GM12878 (cell line): Measurements from ENCODE around the gene RRH.
"Not testable (repeated sequence)": the region's sequence is repeated elsewhere in the genome, so short reads cannot be mapped to it uniquely, and the experiment has no call there.

Experiments used
- CREM ChIP-seq: IDR thresholded peaks from 2 replicates; pipeline ENCODE4 v1.6.1; 2014; ENCODE audit warnings: antibody characterized with exemption, low read depth
- NR2C2 ChIP-seq: IDR thresholded peaks from 2 replicates; pipeline ENCODE4 v1.6.1; 2011; ENCODE audit warnings: borderline replicate concordance, low read depth; ENCODE audit not compliant: control insufficient read depth, insufficient read length
- TF ChIP-seq, protein P1 (sequence below), 3 experiments: IDR thresholded peaks in 2 of 3; conservative IDR thresholded peaks in 1 of 3; 2 replicates each; pipeline ENCODE4 v1.5.1; 2011; ENCODE audit warnings: low read depth in 3 of 3, low read length in 3 of 3, mild to moderate bottlenecking in 3 of 3, control low read depth in 2 of 3, moderate library complexity in 2 of 3, inconsistent platforms in 1 of 3, mixed read lengths in 1 of 3; ENCODE audit not compliant: control insufficient read depth in 2 of 3, insufficient read depth in 1 of 3; ENCODE audit errors: extremely low read depth in 1 of 3
- TF ChIP-seq, protein P2 (sequence below): fragments of 150-350 bp; IDR thresholded peaks from 2 replicates; pipeline ENCODE4 v1.6.1; 2014; ENCODE audit warnings: mild to moderate bottlenecking, low read depth, low read length

- TF ChIP-seq, protein P1, sequence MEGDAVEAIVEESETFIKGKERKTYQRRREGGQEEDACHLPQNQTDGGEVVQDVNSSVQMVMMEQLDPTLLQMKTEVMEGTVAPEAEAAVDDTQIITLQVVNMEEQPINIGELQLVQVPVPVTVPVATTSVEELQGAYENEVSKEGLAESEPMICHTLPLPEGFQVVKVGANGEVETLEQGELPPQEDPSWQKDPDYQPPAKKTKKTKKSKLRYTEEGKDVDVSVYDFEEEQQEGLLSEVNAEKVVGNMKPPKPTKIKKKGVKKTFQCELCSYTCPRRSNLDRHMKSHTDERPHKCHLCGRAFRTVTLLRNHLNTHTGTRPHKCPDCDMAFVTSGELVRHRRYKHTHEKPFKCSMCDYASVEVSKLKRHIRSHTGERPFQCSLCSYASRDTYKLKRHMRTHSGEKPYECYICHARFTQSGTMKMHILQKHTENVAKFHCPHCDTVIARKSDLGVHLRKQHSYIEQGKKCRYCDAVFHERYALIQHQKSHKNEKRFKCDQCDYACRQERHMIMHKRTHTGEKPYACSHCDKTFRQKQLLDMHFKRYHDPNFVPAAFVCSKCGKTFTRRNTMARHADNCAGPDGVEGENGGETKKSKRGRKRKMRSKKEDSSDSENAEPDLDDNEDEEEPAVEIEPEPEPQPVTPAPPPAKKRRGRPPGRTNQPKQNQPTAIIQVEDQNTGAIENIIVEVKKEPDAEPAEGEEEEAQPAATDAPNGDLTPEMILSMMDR (IDR thresholded peaks at IDR 0.05 in 2 of 3, conservative IDR thresholded peaks at IDR 0.05 in 1 of 3; ENCODE audit: control insufficient read depth in 2 of 3, extremely low read depth in 1 of 3, insufficient read depth in 1 of 3, low read depth in 3 of 3, low read length in 3 of 3) = not testable (repeated sequence)
- not testable (repeated sequence) for TF ChIP-seq CREM, NR2C2
- TF ChIP-seq, protein P2, sequence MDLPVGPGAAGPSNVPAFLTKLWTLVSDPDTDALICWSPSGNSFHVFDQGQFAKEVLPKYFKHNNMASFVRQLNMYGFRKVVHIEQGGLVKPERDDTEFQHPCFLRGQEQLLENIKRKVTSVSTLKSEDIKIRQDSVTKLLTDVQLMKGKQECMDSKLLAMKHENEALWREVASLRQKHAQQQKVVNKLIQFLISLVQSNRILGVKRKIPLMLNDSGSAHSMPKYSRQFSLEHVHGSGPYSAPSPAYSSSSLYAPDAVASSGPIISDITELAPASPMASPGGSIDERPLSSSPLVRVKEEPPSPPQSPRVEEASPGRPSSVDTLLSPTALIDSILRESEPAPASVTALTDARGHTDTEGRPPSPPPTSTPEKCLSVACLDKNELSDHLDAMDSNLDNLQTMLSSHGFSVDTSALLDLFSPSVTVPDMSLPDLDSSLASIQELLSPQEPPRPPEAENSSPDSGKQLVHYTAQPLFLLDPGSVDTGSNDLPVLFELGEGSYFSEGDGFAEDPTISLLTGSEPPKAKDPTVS = not testable (repeated sequence)
Measured at GRCh38 chr4:109875553-109875952, 47.8 kb downstream of the RRH start.
